Gastrocnemius medialis (tissue), 4 donors: Measurements from ENCODE around the gene SLC45A1. TPM values are rescaled to one million over a fixed set of nuclear protein-coding genes. Genes with fewer than 3 reads are reported as not detected.
"Not testable (repeated sequence)": the region's sequence is repeated elsewhere in the genome, so short reads cannot be mapped to it uniquely, and the experiment has no call there.

ENCODE experiments used
- ATAC-seq, 2 donors: fragments of 150-250 bp; one replicate each; pipeline ENCODE4 v1.9.1; 2016
- DNase-seq, 2 donors: peaks; one replicate each; pipeline ENCODE4 v3.0.0-alpha.2; 2019
- H3K27ac ChIP-seq, 4 donors: fragments of 200-600 bp; sonication (generic); 1 replicate in 1 of 4; 2 replicates in 3 of 4; pipeline ENCODE4 v1.5.1; 2016 to 2018; ENCODE audit warnings: mild to moderate bottlenecking in 2 of 4, moderate library complexity in 1 of 4
- H3K27me3 ChIP-seq, 3 donors: fragments of 200-600 bp; sonication (generic) in 2 of 3; 1 replicate in 1 of 3; 2 replicates in 2 of 3; pipeline versions ENCODE4 v1.5.1 to v1.6.0; 2016 to 2019; ENCODE audit warnings: mild to moderate bottlenecking in 1 of 3, moderate library complexity in 1 of 3
- H3K36me3 ChIP-seq, 2 donors: fragments of 200-600 bp; sonication (generic) in 1 of 2; one replicate each; pipeline ENCODE4 v1.5.1; 2017 to 2018
- H3K4me1 ChIP-seq, 2 donors: fragments of 200-600 bp; sonication (generic) in 1 of 2; one replicate each; pipeline ENCODE4 v1.5.1; 2016 to 2017; ENCODE audit warnings: mild to moderate bottlenecking in 2 of 2
- H3K4me3 ChIP-seq, 4 donors: fragments of 200-600 bp; sonication (generic) in 3 of 4; 1 replicate in 1 of 4; 2 replicates in 3 of 4; pipeline ENCODE4 v1.5.1; 2016 to 2019; ENCODE audit warnings: mild to moderate bottlenecking in 2 of 4
- H3K9me3 ChIP-seq, 3 donors: fragments of 200-600 bp; sonication (generic) in 2 of 3; 1 replicate in 1 of 3; 2 replicates in 2 of 3; pipeline ENCODE4 v1.5.1; 2016 to 2019
- CTCF ChIP-seq, 5 experiments: fragments of 450-650 bp in 3 of 5; fragments of 200-600 bp in 2 of 5; sonication (generic) in 2 of 5; IDR thresholded peaks in 4 of 5; conservative IDR thresholded peaks in 1 of 5; 1 replicate in 4 of 5; 2 replicates in 1 of 5; pipeline ENCODE4 v1.5.1; 2016 to 2019; ENCODE audit warnings: antibody characterized with exemption in 5 of 5, mild to moderate bottlenecking in 3 of 5, moderate library complexity in 3 of 5
- POLR2A ChIP-seq, 2 donors: fragments of 450-650 bp; IDR thresholded peaks; one replicate each; pipeline ENCODE4 v1.6.1; 2017; ENCODE audit warnings: antibody characterized with exemption in 2 of 2, mild to moderate bottlenecking in 2 of 2, moderate library complexity in 2 of 2
- in situ Hi-C, 4 donors: fragments of 200-750 bp; cut with MboI; loops; one replicate each; pipeline versions ENCODE4 v1.15.0 to v1.8.0; 2017; ENCODE audit warnings: low sequenced_read_pairs in 4 of 4
- intact Hi-C: fragments of 100-400 bp; cut with DNase I; formaldehyde crosslinking; loops from one replicate; pipeline ENCODE4 v1.15.1; 2023; ENCODE audit warnings: low total_unique reads
- total RNA-seq, 4 donors: library from RNA; depleted of rRNA; stranded (reverse); fragments of >200 nt; gene quantifications; one replicate each; pipeline versions ENCODE4 v1.1.0 to v1.2.3, GENCODE V29; 2016

The SLC45A1 gene
- total RNA-seq, 4 donors from 2014 or later, result 0.56 to 2.9 (median 0.68) TPM

DNA sequence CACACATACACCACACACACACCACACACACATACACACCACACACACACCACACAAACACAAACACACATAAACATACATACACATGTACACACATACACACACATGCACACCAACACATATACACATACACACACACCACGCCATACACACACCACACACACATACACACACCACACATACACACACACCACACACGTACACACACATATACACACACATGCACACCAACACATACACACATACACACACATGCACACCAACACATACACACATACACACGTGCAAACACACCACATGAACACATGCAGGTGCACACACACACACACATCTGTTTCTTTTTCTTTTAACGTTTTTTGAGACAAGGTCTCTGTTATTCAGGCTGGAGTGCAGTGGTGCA, 41.0 kb upstream of the SLC45A1 start:
- no peak for ATAC-seq
- no peak for TF ChIP-seq CTCF (IDR thresholded peaks at IDR 0.05 in 4 of 5, conservative IDR thresholded peaks at IDR 0.05 in 1 of 5)
- no peak overlapping the region for H3K27ac ChIP-seq
- in situ Hi-C loops (no loop called here), intact Hi-C loops (no loop called here)
- H3K27me3 ChIP-seq, result peaks cover 0 to 7% (median 0%) of the 10 kb centered on the region in 3 donors
- no peaks in the 10 kb centered on the region for H3K4me1 ChIP-seq
- H3K4me3 ChIP-seq, result no peak overlapping the region
- H3K36me3 ChIP-seq, result no peaks in the 10 kb centered on the region
- H3K9me3 ChIP-seq, result no peaks in the 10 kb centered on the region
- no peak for DNase-seq

- intact Hi-C loops, H3K4me1 ChIP-seq, H3K4me3 ChIP-seq, H3K27ac ChIP-seq, in situ Hi-C loops, H3K36me3 ChIP-seq, H3K9me3 ChIP-seq, ATAC-seq, DNase-seq: not testable (repeated sequence)
- peaks cover 0 to 11% (median 0%) of the 10 kb centered on the region in 3 donors for H3K27me3 ChIP-seq
Observed at GRCh38 chr1:8278677-8279076, 39.2 kb upstream of the SLC45A1 start.

DNA sequence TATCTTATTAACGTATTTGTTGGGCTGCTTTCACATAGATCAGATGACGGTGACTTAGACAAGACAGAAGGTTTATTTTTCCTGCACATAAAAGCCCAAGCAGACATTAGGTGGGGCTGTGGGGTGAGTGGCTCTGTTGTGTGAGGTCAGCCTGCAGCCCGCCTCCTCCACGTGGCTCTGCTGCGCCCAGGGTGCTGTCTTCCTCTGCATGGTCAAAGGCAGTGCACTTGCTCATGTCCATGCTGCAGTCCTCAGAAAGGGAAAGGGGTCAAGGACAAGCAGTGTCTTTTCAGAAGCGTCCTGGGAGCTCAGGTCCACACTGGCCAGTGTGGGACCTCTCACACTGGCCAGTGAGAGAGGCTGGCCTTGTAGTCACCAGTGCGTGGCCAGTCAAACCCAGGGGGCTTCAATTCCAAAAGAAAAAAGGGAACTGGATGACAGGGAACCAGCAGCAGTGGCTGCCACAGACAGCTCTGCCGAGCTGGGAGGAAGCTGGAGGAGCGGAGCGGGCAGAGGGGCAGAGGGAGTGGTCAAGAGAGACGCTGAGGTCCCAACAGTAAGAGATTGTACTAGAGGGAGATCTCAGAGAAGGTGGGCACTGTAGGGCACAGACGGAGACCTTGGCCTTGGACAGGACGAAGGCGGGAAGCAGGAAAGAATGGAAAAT, 35.9 kb upstream of the SLC45A1 start:
- Histone ChIP-seq H3K9me3 (no peaks in the 10 kb centered on the region), H3K4me3 (no peak overlapping the region), H3K4me1 (no peaks in the 10 kb centered on the region), H3K27ac (no peak overlapping the region), H3K36me3 (no peaks in the 10 kb centered on the region), H3K27me3 (peaks cover 0 to 14% (median 0%) of the 10 kb centered on the region in 3 donors)
- DNase-seq, result no peak
- no peak for ATAC-seq
- TF ChIP-seq POLR2A (IDR thresholded peaks at IDR 0.05), result no peak
- TF ChIP-seq CTCF (IDR thresholded peaks at IDR 0.05 in 4 of 5, conservative IDR thresholded peaks at IDR 0.05 in 1 of 5), result no peak
- in situ Hi-C loops (no loop called here), intact Hi-C loops (no loop called here)

- no peaks in the 10 kb centered on the region for H3K9me3 ChIP-seq
- H3K4me1 ChIP-seq, result no peaks in the 10 kb centered on the region
- TF ChIP-seq POLR2A (IDR thresholded peaks at IDR 0.05) (no peak), CTCF (IDR thresholded peaks at IDR 0.05 in 4 of 5, conservative IDR thresholded peaks at IDR 0.05 in 1 of 5) (no peak)
- H3K4me3 ChIP-seq, result no peak overlapping the region
- in situ Hi-C loops, result no loop called here
- peaks cover 0 to 14% (median 0%) of the 10 kb centered on the region in 3 donors for H3K27me3 ChIP-seq
- intact Hi-C loops, result no loop called here
- ATAC-seq (peak; percentile 23 to 46), DNase-seq (peak in 1 of 2 donors; percentile 24)
- no peak overlapping the region for H3K27ac ChIP-seq
- H3K36me3 ChIP-seq, result no peaks in the 10 kb centered on the region
Observed at GRCh38 chr1:8283058-8283884, 34.6 kb upstream of the SLC45A1 start.

GRCh38 chr1:8284127-8284526, 33.8 kb upstream of the SLC45A1 start:
- Histone ChIP-seq H3K27me3 (peaks cover 0 to 14% (median 0%) of the 10 kb centered on the region in 3 donors), H3K9me3 (no peaks in the 10 kb centered on the region), H3K4me1 (no peaks in the 10 kb centered on the region), H3K36me3 (no peaks in the 10 kb centered on the region), H3K27ac (no peak overlapping the region), H3K4me3 (no peak overlapping the region)
- no peak for ATAC-seq
- no peak for DNase-seq
- TF ChIP-seq CTCF (IDR thresholded peaks at IDR 0.05 in 4 of 5, conservative IDR thresholded peaks at IDR 0.05 in 1 of 5) (no peak), POLR2A (IDR thresholded peaks at IDR 0.05) (no peak)
- intact Hi-C loops (no loop called here), in situ Hi-C loops (no loop called here)
